Activated CD8-positive, alpha-beta memory T cell treated with anti-CD3 and anti-CD28 coated beads, Interleukin-2, amount 50 U/mL, for 4 hours (primary cell): ENCODE results near the gene TATDN2.

Experiments used
- DNase-seq: peaks from one replicate; pipeline ENCODE4 v3.0.0-alpha.2; 2020

The TATDN2 gene

GRCh38 chr3:10248184-10248983 lies at the start of gene TATDN2:
TSS of gene TATDN2 (plus strand) at chr3:10248459. CDS start at chr3:10249201, 742 bp downstream.
- DNase-seq, result peak; percentile 92

GRCh38 chr3:10198761-10199649 lies 49.3 kb upstream of the TATDN2 start:
- DNase-seq, result peak; percentile 68

DNA sequence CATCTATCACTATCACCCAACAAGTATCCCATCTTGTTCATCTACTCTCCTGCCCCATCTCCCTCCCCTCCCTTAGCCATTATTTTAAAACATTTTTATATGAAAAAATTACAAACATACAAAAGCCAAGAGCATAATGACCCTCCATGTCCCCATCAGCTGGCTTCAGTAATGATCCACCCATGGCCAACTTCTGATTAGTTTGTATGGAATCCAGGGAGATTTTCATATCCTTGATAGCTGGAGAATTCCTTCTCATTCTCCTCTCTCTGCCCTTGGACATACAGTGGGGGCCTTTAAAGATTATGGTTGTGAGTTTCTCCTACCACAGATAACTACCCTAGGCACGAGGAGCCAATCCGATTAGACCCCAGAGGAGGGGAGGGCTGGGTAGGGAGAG lies 43.3 kb upstream of the TATDN2 start:
- DNase-seq, result no peak

DNA sequence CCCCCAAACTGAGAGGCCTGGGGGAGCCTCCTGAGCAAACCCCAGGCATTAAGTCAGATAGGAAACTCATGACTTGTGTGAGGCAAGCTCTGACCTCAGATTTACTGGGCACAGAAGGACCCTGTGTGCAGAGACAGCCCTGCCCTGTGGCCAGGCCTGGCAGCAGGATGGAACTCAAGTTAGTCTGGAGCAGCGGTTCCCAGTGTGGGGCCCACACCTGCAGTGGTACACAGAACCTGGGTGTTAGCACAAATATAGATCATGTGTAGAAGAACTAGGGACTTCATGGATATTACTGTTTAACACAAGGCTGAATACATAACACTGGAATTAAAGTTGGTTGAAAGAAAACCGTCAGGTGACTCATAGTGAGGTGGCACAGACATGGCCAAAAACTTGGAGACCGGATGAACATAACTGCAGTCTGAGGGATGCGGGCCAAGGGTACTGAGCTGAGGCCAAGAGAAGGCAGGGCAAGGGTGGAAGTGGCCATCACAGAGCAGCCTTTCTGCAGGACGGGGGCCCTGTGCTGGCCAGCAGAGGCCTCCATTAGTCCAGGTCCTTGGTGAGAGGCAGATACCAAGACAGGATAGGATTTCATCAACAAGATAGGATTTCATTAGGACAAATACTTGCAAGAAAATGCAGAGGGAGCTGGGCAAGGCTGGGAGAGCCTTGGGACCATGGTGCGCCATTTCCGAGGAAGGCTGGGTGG lies 42.7 kb upstream of the TATDN2 start:
- no peak for DNase-seq

DNA sequence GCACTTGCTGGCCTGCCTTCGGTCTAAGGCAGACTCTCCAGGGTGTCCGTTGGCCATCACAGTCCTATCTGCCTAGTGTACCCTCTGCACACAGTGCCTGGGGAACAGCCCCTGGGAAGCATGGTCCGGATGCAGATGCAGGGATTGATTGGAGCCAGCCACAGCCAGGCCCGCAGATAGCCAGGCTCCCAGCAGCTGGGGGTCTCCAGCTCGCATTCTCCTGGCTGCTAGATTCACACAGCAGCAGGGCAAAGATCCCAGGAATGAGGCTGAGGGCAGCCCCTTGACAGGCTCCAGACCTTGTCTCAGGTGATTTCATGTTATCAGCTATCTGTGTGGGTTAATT lies 42.1 kb upstream of the TATDN2 start:
- DNase-seq, result no peak

GRCh38 chr3:10213156-10213792 lies 35.0 kb upstream of the TATDN2 start:
- DNase-seq, result no peak

DNA sequence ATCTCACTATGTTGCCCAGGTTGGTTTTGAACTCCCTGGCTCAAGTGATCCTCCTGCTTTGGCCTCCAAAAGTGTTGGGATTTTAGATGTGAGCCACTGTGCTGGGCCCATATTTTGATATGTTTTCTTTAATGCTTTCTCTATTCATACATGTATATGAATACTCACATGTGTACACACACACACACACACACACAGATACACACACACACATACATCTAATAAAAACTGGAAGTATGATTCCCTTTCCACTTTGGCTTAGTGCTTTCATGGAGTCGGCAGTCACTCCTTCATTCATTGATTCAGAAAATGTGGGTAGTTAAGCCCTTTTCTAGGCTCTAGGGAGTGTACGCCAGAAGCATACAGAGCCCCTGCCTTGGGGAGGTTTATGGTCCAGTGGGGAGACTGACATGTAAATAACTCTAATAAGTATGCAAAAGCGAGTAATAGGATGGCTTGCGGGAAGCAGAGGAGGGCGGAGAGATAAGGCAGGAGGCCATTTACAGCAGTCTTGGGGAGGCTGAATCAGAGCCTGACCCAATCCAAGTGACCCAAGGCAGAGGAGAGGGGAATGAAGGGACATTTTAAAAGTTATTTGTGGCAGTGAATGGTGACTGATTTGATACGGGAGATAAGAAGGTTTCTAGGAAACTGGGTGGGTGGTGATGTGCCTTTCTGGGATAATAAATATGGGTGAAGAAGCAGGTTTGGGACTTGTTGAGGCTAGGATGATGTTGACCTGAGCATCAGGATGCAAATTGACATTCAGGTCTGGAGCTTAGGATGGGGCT lies 32.5 kb upstream of the TATDN2 start:
- DNase-seq, result no peak

DNA sequence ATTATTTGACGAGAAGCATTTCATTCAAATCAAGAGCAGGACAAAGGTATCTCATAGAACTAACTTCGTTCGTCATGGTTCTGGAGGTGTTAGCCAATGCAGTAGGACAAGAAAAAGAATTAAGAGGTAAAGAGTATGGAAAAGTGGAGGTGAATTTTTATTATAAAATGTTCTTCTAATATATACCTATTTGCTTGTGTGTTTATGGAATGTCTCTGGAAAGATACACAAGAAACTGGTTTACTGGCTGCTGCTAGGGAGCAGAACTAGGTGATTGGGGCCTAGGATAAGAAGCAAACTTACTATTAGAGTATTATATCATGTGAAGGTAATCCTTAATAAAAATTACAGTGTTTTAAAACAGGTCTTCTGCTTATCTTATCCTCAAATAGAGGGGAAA lies 30.9 kb upstream of the TATDN2 start:
- no peak for DNase-seq

DNA sequence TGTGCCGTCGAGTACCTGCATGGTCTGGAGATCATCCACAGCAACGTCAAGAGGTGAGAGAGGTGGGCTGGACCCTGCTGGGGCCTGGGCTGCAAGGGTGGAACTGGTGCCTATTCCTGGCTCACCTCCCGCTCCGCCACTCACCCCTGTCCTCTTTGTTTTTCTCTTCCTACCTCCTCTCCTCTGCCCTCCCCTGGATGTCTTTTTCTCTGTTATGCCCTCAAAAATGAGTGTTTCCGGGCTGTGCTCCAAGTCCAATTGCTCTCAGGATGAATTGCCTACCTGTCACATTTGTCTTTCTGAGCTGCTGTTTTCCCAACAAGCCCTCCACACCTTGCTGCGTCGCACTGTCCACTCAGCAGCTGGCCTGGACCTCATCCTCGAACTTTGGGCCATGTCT lies 28.5 kb upstream of the TATDN2 start:
- DNase-seq, result no peak

GRCh38 chr3:10223676-10224639 lies 24.3 kb upstream of the TATDN2 start:
- peak; percentile 45 for DNase-seq

GRCh38 chr3:10224794-10225665 lies 23.2 kb upstream of the TATDN2 start:
- peak; percentile 66 for DNase-seq

DNA sequence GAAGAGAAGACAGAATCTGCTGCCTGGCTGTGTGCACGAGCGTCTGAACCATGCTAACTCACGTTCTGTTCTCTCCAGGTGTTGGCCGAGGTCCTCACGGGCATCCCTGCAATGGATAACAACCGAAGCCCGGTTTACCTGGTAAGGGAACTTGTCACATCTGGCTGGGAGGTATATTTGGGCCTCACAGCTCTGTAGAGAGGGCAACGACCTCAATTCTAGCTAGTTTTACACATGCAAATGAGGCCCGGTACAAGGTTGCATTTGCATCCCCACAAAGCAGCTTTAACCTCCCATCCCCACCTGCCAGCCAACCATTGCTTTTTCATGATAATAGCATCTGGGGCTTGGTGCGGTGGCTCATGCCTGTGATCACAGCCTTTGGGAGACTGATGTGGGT lies 22.0 kb upstream of the TATDN2 start:
- DNase-seq, result no peak

GRCh38 chr3:10228248-10228950 lies 19.9 kb upstream of the TATDN2 start:
- DNase-seq, result no peak

GRCh38 chr3:10229576-10229975 lies 18.7 kb upstream of the TATDN2 start:
- no peak for DNase-seq

- DNase-seq, result no peak
Measured at GRCh38 chr3:10232137-10232536, 16.1 kb upstream of the TATDN2 start.

DNA sequence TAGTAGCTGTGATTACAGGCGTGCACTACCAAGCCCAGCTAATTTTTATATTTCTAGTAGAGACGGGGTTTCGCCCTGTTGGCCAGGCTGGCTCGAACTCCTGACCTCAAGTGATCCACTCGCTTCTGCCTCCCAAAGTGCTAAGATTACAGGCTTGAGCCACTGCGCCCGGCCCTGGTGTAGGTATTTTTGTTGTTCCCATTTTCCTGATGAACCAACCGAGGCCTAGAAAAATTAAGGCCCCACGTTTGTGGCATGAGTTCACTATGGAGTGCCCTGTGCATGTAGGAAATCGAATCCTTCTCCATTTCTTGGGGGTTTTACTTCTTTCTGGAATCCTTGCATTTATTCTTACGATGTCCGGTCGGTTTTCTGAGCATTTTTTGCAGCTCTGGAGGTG lies 14.3 kb upstream of the TATDN2 start:
- DNase-seq, result no peak

DNA sequence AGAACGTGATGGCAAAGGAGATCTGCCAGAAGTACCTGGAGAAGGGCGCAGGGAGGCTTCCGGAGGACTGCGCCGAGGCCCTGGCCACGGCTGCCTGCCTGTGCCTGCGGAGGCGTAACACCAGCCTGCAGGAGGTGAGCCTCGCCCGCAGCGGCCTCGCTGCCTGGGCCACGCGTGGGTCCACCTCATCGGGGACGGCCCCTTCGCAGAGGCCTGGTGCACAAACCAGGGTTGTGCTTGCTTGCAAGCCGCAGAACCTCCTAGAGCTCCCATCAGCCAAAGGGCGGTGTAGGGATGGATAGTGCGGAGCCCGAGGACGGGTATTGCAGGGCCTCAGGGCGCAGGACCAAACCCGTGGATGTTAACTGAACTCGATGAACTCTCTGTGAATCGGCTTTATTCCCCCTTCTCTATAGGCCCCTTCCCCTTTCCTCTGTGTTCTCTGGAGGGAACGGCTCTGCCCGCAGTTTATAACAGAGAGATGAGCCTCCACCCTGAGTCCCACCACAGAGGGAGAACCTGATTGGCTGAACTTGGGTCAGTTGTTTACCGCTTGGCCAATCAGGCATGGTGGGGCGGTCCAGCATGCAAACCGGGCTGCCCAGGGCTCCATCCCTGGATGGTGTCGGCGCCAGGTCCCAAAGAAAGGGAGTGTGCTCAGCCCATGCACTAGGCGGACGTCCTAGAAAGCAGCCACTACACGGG lies 13.6 kb upstream of the TATDN2 start:
- no peak for DNase-seq

GRCh38 chr3:10235551-10235950 lies 12.7 kb upstream of the TATDN2 start:
- no peak for DNase-seq
